Breast epithelium (tissue), 4 donors: Measurements from ENCODE around the gene MGAT4C. TPM values are rescaled to one million over a fixed set of nuclear protein-coding genes. Genes with fewer than 3 reads are reported as not detected.

Experiments
- DNase-seq, 2 donors: peaks; one replicate each; pipeline ENCODE4 v3.0.0-alpha.2; 2019; ENCODE audit warnings: low spot score in 2 of 2
- H3K27ac ChIP-seq, 2 donors: fragments of 200-600 bp; sonication (generic) in 1 of 2; one replicate each; pipeline ENCODE4 v1.5.1; 2016 to 2019; ENCODE audit warnings: mild to moderate bottlenecking in 1 of 2
- H3K27me3 ChIP-seq, 2 donors: fragments of 200-600 bp; sonication (generic) in 1 of 2; one replicate each; pipeline versions ENCODE4 v1.5.1 to v1.6.0; 2017 to 2019; ENCODE audit warnings: control low read depth in 1 of 2, mild to moderate bottlenecking in 1 of 2
- H3K36me3 ChIP-seq: fragments of 200-600 bp; one replicate; pipeline ENCODE4 v1.5.1; 2019
- H3K4me1 ChIP-seq, 2 donors: fragments of 200-600 bp; sonication (generic); one replicate each; pipeline ENCODE4 v1.5.1; 2016 to 2019; ENCODE audit warnings: control low read depth in 1 of 2
- H3K4me3 ChIP-seq, 3 donors: fragments of 200-600 bp; sonication (generic); 1 replicate in 2 of 3; 2 replicates in 1 of 3; pipeline ENCODE4 v1.5.1; 2016 to 2019; ENCODE audit warnings: mild to moderate bottlenecking in 3 of 3, moderate library complexity in 2 of 3
- H3K9me3 ChIP-seq, 2 donors: fragments of 200-600 bp; sonication (generic) in 1 of 2; one replicate each; pipeline ENCODE4 v1.5.1; 2016 to 2019; ENCODE audit warnings: control low read depth in 1 of 2
- POLR2A ChIP-seq: fragments of 450-650 bp; IDR thresholded peaks from one replicate; pipeline ENCODE4 v1.6.1; 2016; ENCODE audit warnings: antibody characterized with exemption, mild to moderate bottlenecking, moderate library complexity
- POLR2AphosphoS5 ChIP-seq, 3 donors: sonication (generic); formaldehyde crosslinking; IDR thresholded peaks; one replicate each; pipeline ENCODE4 v1.6.1; 2017; ENCODE audit warnings: antibody characterized with exemption in 3 of 3
- intact Hi-C: fragments of 100-400 bp; cut with DNase I; formaldehyde crosslinking; loops from one replicate; pipeline ENCODE4 v1.15.1; 2023; ENCODE audit warnings: low total_unique reads
- total RNA-seq, 3 donors: library from RNA; depleted of rRNA; stranded (reverse); fragments of >200 nt; gene quantifications; one replicate each; pipeline ENCODE4 v1.1.0, GENCODE V29; 2016
- TF ChIP-seq, protein P1 (sequence below), 3 donors: fragments of 450-650 bp; IDR thresholded peaks; one replicate each; pipeline ENCODE4 v1.5.1; 2016 to 2017; ENCODE audit warnings: antibody characterized with exemption in 3 of 3, mild to moderate bottlenecking in 3 of 3, moderate library complexity in 3 of 3

The MGAT4C gene
- total RNA-seq, 3 donors from 2014 or later = under 0.01 to 1.0 TPM; not detected in 1

DNA sequence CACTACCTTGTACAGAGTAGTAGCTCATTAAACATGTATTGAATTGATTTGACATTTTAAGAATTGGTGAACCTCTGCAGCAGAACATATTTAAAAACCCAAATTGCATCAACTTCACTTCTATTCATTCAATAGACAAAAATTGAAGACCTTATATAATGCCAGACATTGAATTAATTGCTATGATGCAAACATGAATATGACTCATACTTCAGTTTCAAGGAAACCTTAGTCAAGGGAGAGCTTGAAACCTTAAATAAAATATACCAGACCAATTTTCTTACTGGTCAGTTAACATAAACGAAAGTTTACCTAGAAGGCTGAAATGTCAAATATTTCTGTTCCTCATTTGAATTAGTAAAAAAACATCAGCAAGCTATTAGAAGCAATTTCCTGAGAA is 5.0 kb upstream of the MGAT4C start:
- intact Hi-C loops = no loop called here
- no peak overlapping the region for H3K4me3 ChIP-seq

DNA sequence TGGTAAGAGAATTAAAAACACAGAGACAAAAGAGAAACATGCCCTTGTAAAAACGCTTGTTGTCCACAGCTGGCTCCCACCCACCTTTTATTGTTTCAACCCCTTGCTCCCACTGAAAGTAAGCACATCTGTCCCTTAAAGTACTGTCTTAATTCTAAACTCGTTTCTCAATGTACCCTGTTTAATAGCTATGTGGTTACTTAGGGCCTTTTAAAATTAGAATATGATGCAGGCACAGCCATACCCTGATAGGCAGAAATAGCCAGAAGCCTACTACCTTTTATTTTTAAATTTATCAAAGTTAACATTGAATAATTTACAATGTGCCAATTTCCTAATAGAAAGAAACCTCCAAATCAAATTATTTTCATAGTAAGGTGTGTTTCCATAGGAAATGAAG is 4.0 kb upstream of the MGAT4C start:
- TF ChIP-seq POLR2A = no peak
- TF ChIP-seq, protein P1, sequence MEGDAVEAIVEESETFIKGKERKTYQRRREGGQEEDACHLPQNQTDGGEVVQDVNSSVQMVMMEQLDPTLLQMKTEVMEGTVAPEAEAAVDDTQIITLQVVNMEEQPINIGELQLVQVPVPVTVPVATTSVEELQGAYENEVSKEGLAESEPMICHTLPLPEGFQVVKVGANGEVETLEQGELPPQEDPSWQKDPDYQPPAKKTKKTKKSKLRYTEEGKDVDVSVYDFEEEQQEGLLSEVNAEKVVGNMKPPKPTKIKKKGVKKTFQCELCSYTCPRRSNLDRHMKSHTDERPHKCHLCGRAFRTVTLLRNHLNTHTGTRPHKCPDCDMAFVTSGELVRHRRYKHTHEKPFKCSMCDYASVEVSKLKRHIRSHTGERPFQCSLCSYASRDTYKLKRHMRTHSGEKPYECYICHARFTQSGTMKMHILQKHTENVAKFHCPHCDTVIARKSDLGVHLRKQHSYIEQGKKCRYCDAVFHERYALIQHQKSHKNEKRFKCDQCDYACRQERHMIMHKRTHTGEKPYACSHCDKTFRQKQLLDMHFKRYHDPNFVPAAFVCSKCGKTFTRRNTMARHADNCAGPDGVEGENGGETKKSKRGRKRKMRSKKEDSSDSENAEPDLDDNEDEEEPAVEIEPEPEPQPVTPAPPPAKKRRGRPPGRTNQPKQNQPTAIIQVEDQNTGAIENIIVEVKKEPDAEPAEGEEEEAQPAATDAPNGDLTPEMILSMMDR (IDR thresholded peaks at IDR 0.05) = no peak
- no peak for TF ChIP-seq POLR2AphosphoS5 (IDR thresholded peaks at IDR 0.05)
- Histone ChIP-seq H3K4me3 (no peak overlapping the region), H3K9me3 (no peaks in the 10 kb centered on the region), H3K27me3 (no peaks in the 10 kb centered on the region), H3K27ac (no peak overlapping the region), H3K36me3 (no peaks in the 10 kb centered on the region), H3K4me1 (no peaks in the 10 kb centered on the region)
- no peak for DNase-seq
- intact Hi-C loops = no loop called here

More for the DNA sequence above, 5.0 kb upstream of the MGAT4C start:
- H3K9me3 ChIP-seq = no peaks in the 10 kb centered on the region
- no peak for DNase-seq
- no peak for TF ChIP-seq POLR2AphosphoS5 (IDR thresholded peaks at IDR 0.05)
- TF ChIP-seq, protein P1 (IDR thresholded peaks at IDR 0.05) = no peak
- no peak for TF ChIP-seq POLR2A
- H3K4me1 ChIP-seq = no peaks in the 10 kb centered on the region
- H3K27ac ChIP-seq = no peak overlapping the region
- H3K36me3 ChIP-seq = no peaks in the 10 kb centered on the region
- H3K27me3 ChIP-seq = no peaks in the 10 kb centered on the region

DNA sequence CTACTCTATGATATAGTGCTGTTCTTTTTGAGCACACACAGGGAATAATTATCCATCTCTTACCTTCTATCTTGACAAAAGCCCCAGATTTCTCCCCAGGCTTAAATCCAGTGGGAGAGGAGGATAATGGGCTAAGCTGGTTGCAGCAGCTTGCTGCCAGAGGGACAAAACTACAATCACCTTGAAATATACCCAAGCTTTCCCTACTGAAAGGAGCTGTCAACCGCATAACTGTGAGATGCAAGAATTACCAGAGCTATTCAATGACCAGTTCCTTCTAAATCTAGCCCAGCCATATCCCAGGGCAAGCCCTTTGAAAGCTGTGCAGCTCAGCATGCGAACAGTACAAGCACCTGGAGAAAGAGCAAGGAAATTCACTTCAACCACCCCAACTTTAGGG is 943 bp upstream of the MGAT4C start:
- H3K9me3 ChIP-seq = no peaks in the 10 kb centered on the region
- no peaks in the 10 kb centered on the region for H3K4me1 ChIP-seq
- H3K4me3 ChIP-seq = no peak overlapping the region
- intact Hi-C loops = no loop called here
- TF ChIP-seq POLR2A (no peak), POLR2AphosphoS5 (IDR thresholded peaks at IDR 0.05) (no peak)
- TF ChIP-seq, protein P1 (IDR thresholded peaks at IDR 0.05) = no peak
- H3K27me3 ChIP-seq = no peaks in the 10 kb centered on the region
- DNase-seq = no peak
- H3K27ac ChIP-seq = no peak overlapping the region
- H3K36me3 ChIP-seq = no peaks in the 10 kb centered on the region

DNA sequence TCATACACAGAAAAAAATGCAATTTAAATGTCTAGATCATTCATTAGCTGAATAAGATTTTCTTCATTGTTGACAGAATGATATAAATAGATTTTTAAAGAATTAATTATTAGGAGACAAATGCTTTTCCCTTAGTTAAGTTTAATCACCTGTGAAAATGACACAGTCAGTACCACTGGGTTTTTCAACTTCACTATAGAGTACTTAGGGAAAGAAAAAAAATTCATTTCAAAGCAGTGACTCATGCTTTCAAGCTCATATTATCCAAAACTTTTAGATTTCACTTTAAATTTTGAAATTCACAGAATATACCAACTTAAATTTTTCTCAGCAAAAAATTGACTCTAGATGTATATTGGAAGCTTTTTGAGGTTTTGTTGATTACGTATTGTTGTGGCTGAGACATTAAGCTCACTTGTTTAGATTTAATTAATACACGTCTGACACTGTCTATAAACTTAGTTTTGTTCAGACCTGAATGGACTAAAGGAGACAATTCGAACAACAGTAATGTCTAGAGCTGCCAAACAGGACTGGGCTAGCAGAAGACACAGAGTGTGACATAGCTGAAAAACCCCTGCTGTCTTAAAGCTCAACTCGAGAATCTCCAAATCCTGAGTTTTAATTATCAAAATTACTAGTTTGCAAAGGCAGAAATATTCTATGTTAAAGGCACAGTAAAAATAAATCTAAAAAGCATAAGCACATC is 1.6 kb downstream of the MGAT4C start:
- H3K27ac ChIP-seq = no peak overlapping the region
- H3K4me3 ChIP-seq = no peak overlapping the region

DNA sequence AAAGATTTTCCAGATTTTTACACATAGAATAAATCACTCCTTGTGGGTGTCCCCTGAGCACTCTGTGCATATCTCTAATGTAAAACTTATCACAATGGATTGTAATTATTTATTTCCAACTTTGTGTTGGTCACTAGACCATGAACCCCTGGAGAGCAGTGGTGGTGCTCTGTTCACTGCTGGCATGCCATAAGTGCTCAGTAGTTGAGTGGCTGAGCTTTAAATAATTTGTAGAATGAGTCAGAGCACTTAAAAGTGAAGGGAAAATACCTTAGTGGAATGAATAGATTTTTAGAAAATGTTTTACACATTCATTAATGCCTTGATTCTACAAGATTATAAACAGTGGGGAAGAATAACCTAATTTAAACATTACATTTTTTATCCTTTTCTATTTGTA is 6.3 kb downstream of the MGAT4C start:
- Histone ChIP-seq H3K9me3 (no peaks in the 10 kb centered on the region), H3K4me1 (no peaks in the 10 kb centered on the region), H3K27me3 (no peaks in the 10 kb centered on the region), H3K27ac (no peak overlapping the region), H3K36me3 (no peaks in the 10 kb centered on the region), H3K4me3 (no peak overlapping the region)
- no peak for DNase-seq
- intact Hi-C loops = no loop called here
- no peak for TF ChIP-seq POLR2AphosphoS5 (IDR thresholded peaks at IDR 0.05)
- TF ChIP-seq, protein P1 (IDR thresholded peaks at IDR 0.05) = no peak
- TF ChIP-seq POLR2A = no peak

More for the DNA sequence above, 1.6 kb downstream of the MGAT4C start:
- intact Hi-C loops = no loop called here
- no peak for DNase-seq
- no peaks in the 10 kb centered on the region for H3K4me1 ChIP-seq
- H3K9me3 ChIP-seq = no peaks in the 10 kb centered on the region
- TF ChIP-seq, protein P1 (IDR thresholded peaks at IDR 0.05) = no peak
- TF ChIP-seq POLR2AphosphoS5 (IDR thresholded peaks at IDR 0.05) (no peak), POLR2A (no peak)
- H3K27me3 ChIP-seq = no peaks in the 10 kb centered on the region
- H3K36me3 ChIP-seq = no peaks in the 10 kb centered on the region
